ENCODE data around the gene FOXN3. TPM values are rescaled to one million over a fixed set of nuclear protein-coding genes. Genes with fewer than 3 reads are reported as not detected.

FOXN3 gene
- total RNA-seq, 1 donor, result 105 TPM

DNA sequence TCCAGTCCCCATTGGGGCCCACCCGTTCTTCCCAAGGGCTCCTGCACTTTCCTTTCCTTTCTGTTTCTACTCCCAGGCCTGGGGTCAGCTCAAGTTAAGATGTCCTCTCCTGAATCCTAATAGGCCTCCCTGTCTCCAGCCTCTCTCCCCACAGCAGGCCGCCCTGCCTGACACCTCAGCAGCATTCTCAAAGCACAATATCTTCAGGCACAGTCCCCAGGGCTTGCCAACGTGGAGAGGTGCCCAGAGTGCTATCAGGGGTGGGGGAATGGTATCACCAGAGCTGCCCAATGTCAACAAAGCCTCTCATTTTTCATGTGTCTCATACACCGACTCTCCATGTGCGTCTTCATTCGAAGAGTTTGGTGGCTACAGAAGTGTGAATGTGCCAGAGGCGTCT, 123.0 kb downstream of the FOXN3 start:
- Histone ChIP-seq H3K4me1 (ENCODE audit: insufficient read depth, low read length) (peaks cover 7% of the 10 kb centered on the region), H3K4me3 (ENCODE audit: low read length) (no peak overlapping the region), H3K9me3 (ENCODE audit: low read depth, low read length) (no peaks in the 10 kb centered on the region), H3K27me3 (ENCODE audit: insufficient read depth, low read length) (no peaks in the 10 kb centered on the region)

- no peaks in the 10 kb centered on the region for H3K9me3 ChIP-seq (ENCODE audit: low read depth, low read length)
- H3K4me1 ChIP-seq (ENCODE audit: insufficient read depth, low read length), result peaks cover 7% of the 10 kb centered on the region
- no peak overlapping the region for H3K4me3 ChIP-seq (ENCODE audit: low read length)
- no peaks in the 10 kb centered on the region for H3K27me3 ChIP-seq (ENCODE audit: insufficient read depth, low read length)
Observed at GRCh38 chr14:89293314-89293916, 123.6 kb downstream of the FOXN3 start.

GRCh38 chr14:89292579-89293313, 124.3 kb downstream of the FOXN3 start:
- no peaks in the 10 kb centered on the region for H3K9me3 ChIP-seq (ENCODE audit: low read depth, low read length)
- no peak overlapping the region for H3K4me3 ChIP-seq (ENCODE audit: low read length)
- H3K27me3 ChIP-seq (ENCODE audit: insufficient read depth, low read length), result no peaks in the 10 kb centered on the region
- H3K4me1 ChIP-seq (ENCODE audit: insufficient read depth, low read length), result peaks cover 7% of the 10 kb centered on the region

DNA sequence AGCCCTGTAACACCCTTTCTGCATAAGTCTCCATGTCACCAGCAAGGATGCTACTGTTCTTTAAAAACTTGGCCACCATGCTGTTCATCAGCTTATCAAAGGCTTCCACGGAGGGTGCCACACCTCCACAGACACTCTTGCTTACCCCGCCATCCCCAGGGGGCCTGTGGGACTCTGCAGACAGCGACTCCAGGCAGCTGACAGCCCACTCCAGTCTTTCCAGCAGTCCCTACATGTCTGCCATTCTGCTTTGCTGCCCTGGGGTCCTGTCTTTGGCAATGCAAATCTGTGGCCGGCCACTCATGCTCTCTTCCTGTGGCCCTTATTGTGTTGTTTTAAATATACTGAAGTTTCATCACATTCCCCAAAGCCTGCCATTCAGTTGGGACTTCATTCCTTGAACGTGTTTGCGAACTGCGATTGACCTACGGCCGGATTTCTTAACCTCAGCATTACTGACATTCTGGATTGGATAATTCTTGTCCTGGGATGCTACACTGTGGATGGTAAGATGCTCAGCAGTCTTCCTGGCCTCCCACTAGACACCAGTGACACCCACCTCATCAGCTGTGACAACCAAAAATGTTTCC, 125.6 kb downstream of the FOXN3 start:
- H3K4me3 ChIP-seq (ENCODE audit: low read length), result no peak overlapping the region
- peaks cover 7% of the 10 kb centered on the region for H3K4me1 ChIP-seq (ENCODE audit: insufficient read depth, low read length)
- no peaks in the 10 kb centered on the region for H3K9me3 ChIP-seq (ENCODE audit: low read depth, low read length)
- no peaks in the 10 kb centered on the region for H3K27me3 ChIP-seq (ENCODE audit: insufficient read depth, low read length)

GRCh38 chr14:89290813-89291212, 126.2 kb downstream of the FOXN3 start:
- Histone ChIP-seq H3K9me3 (ENCODE audit: low read depth, low read length) (no peaks in the 10 kb centered on the region), H3K4me1 (ENCODE audit: insufficient read depth, low read length) (peaks cover 7% of the 10 kb centered on the region), H3K27me3 (ENCODE audit: insufficient read depth, low read length) (no peaks in the 10 kb centered on the region), H3K4me3 (ENCODE audit: low read length) (no peak overlapping the region)

- Histone ChIP-seq H3K27me3 (ENCODE audit: insufficient read depth, low read length) (no peaks in the 10 kb centered on the region), H3K4me3 (ENCODE audit: low read length) (no peak overlapping the region), H3K9me3 (ENCODE audit: low read depth, low read length) (no peaks in the 10 kb centered on the region), H3K4me1 (ENCODE audit: insufficient read depth, low read length) (peaks cover 7% of the 10 kb centered on the region)
Observed at GRCh38 chr14:89289477-89289876, 127.6 kb downstream of the FOXN3 start.

GRCh38 chr14:89288114-89288513, 128.9 kb downstream of the FOXN3 start:
- H3K4me1 ChIP-seq (ENCODE audit: insufficient read depth, low read length), result peaks cover 15% of the 10 kb centered on the region
- no peaks in the 10 kb centered on the region for H3K9me3 ChIP-seq (ENCODE audit: low read depth, low read length)
- H3K27me3 ChIP-seq (ENCODE audit: insufficient read depth, low read length), result no peaks in the 10 kb centered on the region
- no peak overlapping the region for H3K4me3 ChIP-seq (ENCODE audit: low read length)

- Histone ChIP-seq H3K9me3 (ENCODE audit: low read depth, low read length) (no peaks in the 10 kb centered on the region), H3K4me3 (ENCODE audit: low read length) (no peak overlapping the region), H3K27me3 (ENCODE audit: insufficient read depth, low read length) (no peaks in the 10 kb centered on the region), H3K4me1 (ENCODE audit: insufficient read depth, low read length) (peaks cover 16% of the 10 kb centered on the region)
Observed at GRCh38 chr14:89284333-89285058, 132.5 kb downstream of the FOXN3 start.

DNA sequence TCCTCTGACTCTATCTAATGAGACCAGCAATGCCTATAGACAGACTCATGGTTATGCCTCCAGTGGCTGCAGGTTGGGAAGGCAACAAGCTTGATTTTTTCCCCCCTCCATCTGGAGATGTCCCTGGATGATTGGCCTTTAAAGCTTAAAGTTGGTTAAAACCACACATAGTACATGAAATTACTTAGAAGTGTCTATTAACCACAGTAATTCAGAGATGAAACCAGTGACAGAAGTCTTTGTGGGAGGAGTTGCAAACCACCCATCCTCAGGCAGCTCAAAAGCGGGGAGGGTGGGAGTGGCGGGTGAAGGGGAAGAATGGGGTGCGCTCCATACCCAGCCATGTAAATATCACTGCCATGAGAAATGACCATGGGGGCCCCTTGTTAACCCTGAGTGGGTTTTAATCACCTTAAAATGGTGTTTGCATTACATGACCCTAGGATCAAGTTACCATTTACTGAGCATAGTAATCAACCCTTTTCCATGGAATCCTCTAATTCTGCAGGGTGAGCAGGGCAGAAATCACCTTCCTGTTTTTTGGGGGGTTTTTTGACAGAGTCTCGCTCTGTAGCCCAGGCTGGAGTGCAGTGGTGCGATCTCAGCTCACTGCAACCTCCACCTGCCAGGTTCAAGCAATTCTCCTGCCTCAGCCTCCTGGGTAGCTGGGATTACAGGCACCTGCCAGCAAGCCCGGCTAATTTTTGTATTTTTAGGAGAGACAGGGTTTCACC, 133.5 kb downstream of the FOXN3 start:
- Histone ChIP-seq H3K4me1 (ENCODE audit: insufficient read depth, low read length) (peaks cover 16% of the 10 kb centered on the region), H3K4me3 (ENCODE audit: low read length) (no peak overlapping the region), H3K9me3 (ENCODE audit: low read depth, low read length) (no peaks in the 10 kb centered on the region), H3K27me3 (ENCODE audit: insufficient read depth, low read length) (no peaks in the 10 kb centered on the region)

GRCh38 chr14:89282191-89282590, 134.8 kb downstream of the FOXN3 start:
- no peaks in the 10 kb centered on the region for H3K9me3 ChIP-seq (ENCODE audit: low read depth, low read length)
- no peaks in the 10 kb centered on the region for H3K27me3 ChIP-seq (ENCODE audit: insufficient read depth, low read length)
- peaks cover 24% of the 10 kb centered on the region for H3K4me1 ChIP-seq (ENCODE audit: insufficient read depth, low read length)
- H3K4me3 ChIP-seq (ENCODE audit: low read length), result no peak overlapping the region

GRCh38 chr14:89280600-89280999, 136.4 kb downstream of the FOXN3 start:
- Histone ChIP-seq H3K4me1 (ENCODE audit: insufficient read depth, low read length) (peaks cover 39% of the 10 kb centered on the region), H3K9me3 (ENCODE audit: low read depth, low read length) (no peaks in the 10 kb centered on the region), H3K27me3 (ENCODE audit: insufficient read depth, low read length) (no peaks in the 10 kb centered on the region), H3K4me3 (ENCODE audit: low read length) (no peak overlapping the region)

DNA sequence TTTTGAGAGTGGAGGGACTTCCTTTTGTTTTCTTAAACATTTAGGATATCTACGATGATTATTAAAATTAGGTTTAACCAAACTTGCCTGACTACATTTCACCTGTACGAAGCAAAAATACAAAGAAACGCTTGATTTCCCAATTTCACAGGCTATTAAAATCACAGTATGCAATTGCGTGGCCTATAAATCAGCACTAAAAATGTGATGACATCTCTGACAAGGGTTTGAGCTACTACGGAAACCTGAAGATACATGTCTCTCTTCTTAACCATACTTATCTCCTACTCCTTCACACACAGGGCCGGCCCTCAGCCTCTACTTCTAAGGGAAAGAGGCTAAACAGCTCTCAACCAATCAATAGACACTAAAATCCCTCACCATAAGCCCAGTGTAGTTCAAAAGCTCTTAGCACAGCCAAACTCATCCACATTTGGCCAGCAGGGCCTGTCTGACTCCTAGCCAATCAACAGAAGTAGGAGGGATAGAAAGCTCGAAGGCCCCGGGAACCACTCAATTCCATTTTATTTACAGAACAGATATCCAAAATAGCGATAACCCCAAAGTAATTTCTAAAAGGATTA, 137.3 kb downstream of the FOXN3 start:
- Histone ChIP-seq H3K27me3 (ENCODE audit: insufficient read depth, low read length) (no peaks in the 10 kb centered on the region), H3K9me3 (ENCODE audit: low read depth, low read length) (no peaks in the 10 kb centered on the region), H3K4me1 (ENCODE audit: insufficient read depth, low read length) (peaks cover 45% of the 10 kb centered on the region), H3K4me3 (ENCODE audit: low read length) (no peak overlapping the region)

DNA sequence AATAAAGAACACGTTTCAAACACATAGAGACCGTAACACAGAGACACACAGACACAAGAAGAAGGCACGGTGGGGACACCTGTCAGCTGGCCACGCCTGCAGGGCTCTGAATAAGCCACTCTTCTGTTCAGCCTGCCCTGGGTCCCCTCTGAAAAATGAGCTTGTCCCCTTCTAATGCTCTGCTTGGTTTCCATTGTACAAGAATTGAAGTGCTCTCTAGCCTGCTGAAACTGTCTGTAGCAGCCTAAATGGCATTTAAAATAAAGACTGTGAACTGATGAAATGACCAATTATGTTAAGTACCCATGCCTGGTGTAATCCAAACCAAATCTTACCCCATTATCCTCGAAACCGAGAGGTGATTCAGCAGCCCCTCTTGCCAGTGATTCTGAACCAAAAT, 139.8 kb downstream of the FOXN3 start:
- peaks cover 32% of the 10 kb centered on the region for H3K4me1 ChIP-seq (ENCODE audit: insufficient read depth, low read length)
- no peaks in the 10 kb centered on the region for H3K27me3 ChIP-seq (ENCODE audit: insufficient read depth, low read length)
- no peaks in the 10 kb centered on the region for H3K9me3 ChIP-seq (ENCODE audit: low read depth, low read length)
- no peak overlapping the region for H3K4me3 ChIP-seq (ENCODE audit: low read length)

DNA sequence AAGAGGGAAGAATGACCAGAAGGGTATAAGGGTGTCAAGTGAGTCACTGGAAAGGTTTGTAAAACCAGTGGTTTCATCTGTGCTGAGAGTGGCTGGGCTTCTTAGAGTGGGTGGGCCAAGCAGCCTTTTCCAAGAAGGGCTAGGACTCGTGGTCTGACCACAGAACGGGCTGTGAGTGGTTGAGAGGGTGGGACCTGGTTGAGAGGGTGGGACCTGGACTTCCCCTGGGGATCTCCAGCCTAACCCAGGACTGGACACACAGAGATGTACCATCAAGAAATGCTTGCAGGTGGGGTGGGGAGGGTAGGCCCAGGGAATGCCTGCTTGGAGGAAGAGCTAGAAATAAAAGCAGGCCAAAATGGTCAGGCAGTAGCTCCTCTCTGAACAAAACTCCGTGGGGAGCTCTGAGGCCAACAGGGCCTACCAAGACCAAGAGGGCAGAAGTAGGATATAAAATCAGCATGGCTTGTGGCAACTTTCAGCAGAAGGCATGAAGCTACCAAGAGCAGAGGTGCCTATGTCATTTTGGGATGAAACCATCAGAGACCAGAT, 140.5 kb downstream of the FOXN3 start:
- Histone ChIP-seq H3K9me3 (ENCODE audit: low read depth, low read length) (no peaks in the 10 kb centered on the region), H3K4me3 (ENCODE audit: low read length) (no peak overlapping the region), H3K27me3 (ENCODE audit: insufficient read depth, low read length) (no peaks in the 10 kb centered on the region), H3K4me1 (ENCODE audit: insufficient read depth, low read length) (peaks cover 34% of the 10 kb centered on the region)

All from mononuclear cell (primary cell).